K562 (cell line): ENCODE results near the gene KCTD18. TPM values are rescaled to one million over a fixed set of nuclear protein-coding genes. Genes with fewer than 3 reads are reported as not detected.

Experiments
- ATAC-seq: fragments of 200-7000 bp; cut with Tn5 transposase; 3 replicates; pipeline ENCODE4 v1.9.1; 2020; ENCODE audit warnings: moderate library complexity
- BruUV-seq: library from RNA; stranded (reverse); fragments of 400-500 nt; replicated peaks from 2 replicates; lab custom pipeline; 2021; lab: Mats Ljungman, UMichigan
- CTCF ChIA-PET: fragments of 300-600 bp; formaldehyde crosslinking; extraction: SDS; loops from one replicate; lab custom pipeline; 2021; ENCODE audit warnings: low intra/inter-chr PET ratio; lab: Yijun Ruan, JAX
- POLR2A ChIA-PET: fragments of 300-600, 350-650 bp; sonication (Branson Sonifier 250); formaldehyde crosslinking; extraction: SDS; loops from one replicate; lab custom pipeline; 2021; ENCODE audit warnings: antibody characterized with exemption, inconsistent platforms; lab: Yijun Ruan, JAX
- DNase-seq, 4 experiments: peaks; one replicate each; pipeline versions ENCODE4 v3.0.0 to v3.0.0-alpha.2; 2011 to 2018; ENCODE audit warnings: low spot score in 3 of 4, mixed read lengths in 3 of 4; ENCODE audit errors: extremely low read depth in 1 of 4
- FAIRE-seq: peaks from 2 replicates; lab custom pipeline; 2011; peaks lifted over from hg19 to GRCh38; lab: Jason Lieb, UNC
- H2AFZ ChIP-seq: 2 replicates; pipeline ENCODE4 v1.6.0; 2011; ENCODE audit warnings: low read depth, low read length, control low read depth, inconsistent platforms
- H3K27ac ChIP-seq: fragments of 200-600 bp; 3 replicates; pipeline ENCODE4 v1.8.0; 2011; ENCODE audit warnings: low read depth, mild to moderate bottlenecking, control low read depth, inconsistent platforms, low read length, moderate library complexity, mixed read lengths; ENCODE audit errors: extremely low read depth
- H3K27me3 ChIP-seq, 2 experiments: fragments of 300-600 bp in 1 of 2; 2 replicates in 1 of 2; 3 replicates in 1 of 2; pipeline versions ENCODE4 v1.6.0 to v1.8.0; 2011; ENCODE audit warnings: inconsistent platforms in 2 of 2, low read length in 2 of 2, mild to moderate bottlenecking in 1 of 2, mixed read lengths in 1 of 2, moderate library complexity in 1 of 2; ENCODE audit not compliant: control insufficient read depth in 2 of 2, insufficient read depth in 2 of 2
- H3K36me3 ChIP-seq: fragments of 300-600 bp; 3 replicates; pipeline ENCODE4 v1.8.0; 2011; ENCODE audit warnings: mild to moderate bottlenecking, low read length, inconsistent platforms; ENCODE audit not compliant: control insufficient read depth, insufficient read depth
- H3K4me1 ChIP-seq, 2 experiments: fragments of 200-600 bp in 1 of 2; replicated peaks in 1 of 2; 2 replicates in 1 of 2; 3 replicates in 1 of 2; pipeline versions ENCODE4 v1.5.1 to v1.8.0; 2011; ENCODE audit warnings: inconsistent platforms in 2 of 2, low read length in 2 of 2, mild to moderate bottlenecking in 1 of 2, mixed read lengths in 1 of 2, moderate library complexity in 1 of 2; ENCODE audit not compliant: control insufficient read depth in 2 of 2, insufficient read depth in 2 of 2
- H3K4me2 ChIP-seq: 2 replicates; pipeline ENCODE4 v1.6.1; 2011; ENCODE audit warnings: low read length, control low read depth, inconsistent platforms, mixed read lengths; ENCODE audit not compliant: insufficient read depth
- H3K4me3 ChIP-seq: fragments of 200-600 bp; sonication (generic), shearing (Covaris generic); 2 replicates; pipeline ENCODE4 v1.5.1; 2016; ENCODE audit warnings: control low read depth, inconsistent platforms
- H3K79me2 ChIP-seq: fragments of 200-600 bp; 3 replicates; pipeline ENCODE4 v1.8.0; 2011; ENCODE audit warnings: low read length, inconsistent platforms; ENCODE audit not compliant: control insufficient read depth, insufficient read depth
- H3K9ac ChIP-seq, 2 experiments: 2 replicates each; pipeline versions ENCODE4 v1.6.0 to v1.6.1; 2011; ENCODE audit warnings: low read depth in 2 of 2, low read length in 2 of 2, control low read depth in 1 of 2, inconsistent platforms in 1 of 2, mild to moderate bottlenecking in 1 of 2, mixed read lengths in 1 of 2; ENCODE audit not compliant: insufficient read depth in 1 of 2
- H3K9me1 ChIP-seq: one replicate; pipeline ENCODE4 v1.6.0; 2011; ENCODE audit warnings: inconsistent platforms, mild to moderate bottlenecking, low read length, moderate library complexity; ENCODE audit not compliant: control insufficient read depth, insufficient read depth
- H3K9me3 ChIP-seq: replicated peaks from 2 replicates; pipeline ENCODE4 v1.5.1; 2011; ENCODE audit warnings: low read depth, low read length, inconsistent platforms; ENCODE audit not compliant: control insufficient read depth, insufficient read depth
- H4K20me1 ChIP-seq: replicated peaks from 2 replicates; pipeline ENCODE4 v1.6.1; 2011; ENCODE audit warnings: low read length, inconsistent platforms, mixed read lengths; ENCODE audit not compliant: control insufficient read depth, insufficient read depth
- CREB3 ChIP-seq: fragments of 450-650 bp; conservative IDR thresholded peaks from 2 replicates; pipeline ENCODE4 v1.6.1; 2016; ENCODE audit warnings: missing genetic modification characterization, low read depth, mild to moderate bottlenecking, missing compliant biosample characterization, moderate library complexity
- CXXC5 ChIP-seq: fragments of 250-450 bp; sonication (Bioruptor Pico); IDR thresholded peaks from 2 replicates; pipeline ENCODE4 v1.8.0; 2022; ENCODE audit warnings: inconsistent platforms, mild to moderate bottlenecking, moderate library complexity
- FOXA1 ChIP-seq: fragments of 450-650 bp; IDR thresholded peaks from 2 replicates; pipeline ENCODE4 v1.6.1; 2016; ENCODE audit warnings: mild to moderate bottlenecking, borderline replicate concordance
- FOXP4 ChIP-seq: sonication (generic); formaldehyde crosslinking; IDR thresholded peaks from 2 replicates; pipeline ENCODE4 v1.8.0; 2022; ENCODE audit warnings: mild to moderate bottlenecking, missing genetic modification reagents, borderline replicate concordance
- MTA1 ChIP-seq: fragments of 450-650 bp; IDR thresholded peaks from 2 replicates; pipeline ENCODE4 v1.6.1; 2017; ENCODE audit warnings: borderline replicate concordance
- NCOA2 ChIP-seq, 2 experiments: fragments of 450-650 bp; IDR thresholded peaks; 2 replicates each; pipeline ENCODE4 v1.6.1; 2018; ENCODE audit warnings: mild to moderate bottlenecking in 2 of 2, moderate library complexity in 1 of 2; ENCODE audit not compliant: partially characterized antibody in 2 of 2
- NFE2L1 ChIP-seq: fragments of 450-650 bp; IDR thresholded peaks from 2 replicates; pipeline ENCODE4 v1.6.1; 2016; ENCODE audit warnings: missing genetic modification characterization, low read depth, mild to moderate bottlenecking, missing compliant biosample characterization, moderate library complexity, borderline replicate concordance
- SMARCA5 ChIP-seq: fragments of 450-650 bp; IDR thresholded peaks from 2 replicates; pipeline ENCODE4 v1.6.1; 2016
- SMC3 ChIP-seq: conservative IDR thresholded peaks from 2 replicates; pipeline ENCODE4 v1.6.1; 2011; ENCODE audit warnings: low read depth, low read length, improper control_type of control experiment; ENCODE audit not compliant: insufficient read depth
- SREBF2 ChIP-seq: sonication (generic); formaldehyde crosslinking; IDR thresholded peaks from 2 replicates; pipeline ENCODE4 v1.4.0; 2020; ENCODE audit warnings: mild to moderate bottlenecking, missing genetic modification reagents
- ZBTB7A ChIP-seq: IDR thresholded peaks from 2 replicates; pipeline ENCODE4 v1.6.1; 2011; ENCODE audit warnings: low read depth, mild to moderate bottlenecking, low read length, moderate library complexity, borderline replicate concordance; ENCODE audit not compliant: control insufficient read depth
- ZNF12 ChIP-seq: sonication (generic); formaldehyde crosslinking; IDR thresholded peaks from 2 replicates; pipeline ENCODE4 v1.4.0; 2020; ENCODE audit warnings: mild to moderate bottlenecking, missing genetic modification reagents
- ZNF695 ChIP-seq: fragments of 450-650 bp; formaldehyde crosslinking; IDR thresholded peaks from 2 replicates; pipeline ENCODE4 v1.4.0; 2020; ENCODE audit warnings: mild to moderate bottlenecking, moderate library complexity
- ZNF699 ChIP-seq: fragments of 250-450 bp; sonication (Bioruptor Pico); IDR thresholded peaks from 2 replicates; pipeline ENCODE4 v1.8.0; 2021; ENCODE audit warnings: mild to moderate bottlenecking, moderate library complexity; ENCODE audit not compliant: insufficient replicate concordance
- WGBS: fragments of 100-300 bp; shearing (Covaris generic); methylation state at CpG from one replicate; pipeline ENCODE4 v1.1.6; 2016; ENCODE audit warnings: low coverage, mixed read lengths; ENCODE audit not compliant: insufficient coverage; ENCODE audit errors: missing lambda C conversion rate; 5-methylcytosine and 5-hydroxymethylcytosine counted together
- in situ Hi-C: fragments of 300-500 bp; cut with MboI; formaldehyde crosslinking; loops from 4 replicates; pipeline ENCODE4 v1.15.0; 2018; ENCODE audit warnings: inconsistent platforms, mixed read lengths
- intact Hi-C: fragments of 100-400 bp; cut with micrococcal nuclease; formaldehyde crosslinking; loops from 2 replicates; pipeline ENCODE4 v1.14.2; 2022
- polyA plus RNA-seq, 8 experiments: library from polyadenylated mRNA; depleted of rRNA in 4 of 8; stranded (reverse) in 5 of 8; unstranded in 3 of 8; fragments of >200 nt; fragmentation: Nextera tagmentation in 2 of 8; fragmentation: Illumina TruSeq in 1 of 8; extraction: Ambion mirVana in 2 of 8; extraction: Trizol in 1 of 8; gene quantifications; 2 replicates each; pipeline versions ENCODE4 v1.2.1 to v1.2.3, GENCODE V29; 2011 to 2014; ENCODE audit warnings: inconsistent platforms in 1 of 8, missing spikeins in 1 of 8
- total RNA-seq, 7 experiments: library from RNA; depleted of rRNA in 6 of 7; stranded (reverse); fragments of >200 nt in 6 of 7; fragmentation: Illumina TruSeq in 2 of 7; extraction: Trizol in 2 of 7; gene quantifications; 2 replicates each; pipeline versions ENCODE4 v1.2.1 to v1.2.3, GENCODE V29; 2011 to 2021; ENCODE audit warnings: low replicate concordance in 1 of 7
- TF ChIP-seq, protein P1 (sequence below): fragments of 250-450 bp; sonication (Bioruptor Pico); IDR thresholded peaks from 2 replicates; pipeline ENCODE4 v1.4.0; 2020; ENCODE audit warnings: mild to moderate bottlenecking, moderate library complexity

The KCTD18 gene
- total and polyA plus RNA-seq, 9 of the 15 experiments (the other 6 are each of a cell fraction or from before 2014, with no cell fraction given) = 0.39 to 5.4 (median 3.8) TPM

DNA sequence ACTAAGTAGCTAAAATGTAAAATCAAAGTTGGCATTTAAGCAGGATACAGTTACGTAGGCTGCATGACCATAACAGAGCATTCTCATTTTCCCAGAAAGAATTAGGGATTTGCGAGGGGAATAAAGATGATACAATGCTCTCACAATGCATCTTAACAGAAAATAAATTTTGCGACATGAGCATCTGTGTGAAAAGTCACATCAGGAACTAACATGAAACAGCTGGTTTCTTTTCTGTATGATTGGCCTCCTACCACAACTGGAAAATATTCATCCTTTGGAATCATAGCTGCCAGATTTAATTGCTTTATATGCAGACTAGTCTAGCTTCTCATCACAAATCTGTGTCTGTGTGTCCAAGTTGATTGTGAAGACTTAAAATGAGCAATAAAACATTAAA, 66.0 kb downstream of the KCTD18 start:
- WGBS = 86% methylated on average over 3 of the region's 3 CpGs
- TF ChIP-seq NFE2L1 (tag) (no peak), ZNF12 (CRISPR knock-in tag) (no peak), MTA1 (no peak), SREBF2 (CRISPR knock-in tag) (no peak), CXXC5 (no peak), ZNF699 (CRISPR knock-in tag) (no peak), FOXP4 (CRISPR knock-in tag) (no peak), ZBTB7A (no peak), ZNF695 (CRISPR knock-in tag) (no peak), NCOA2 (IDR thresholded peaks at IDR 0.05; ENCODE audit: partially characterized antibody in 2 of 2) (no peak), CREB3 (tag) (no peak), SMARCA5 (no peak), FOXA1 (no peak), SMC3 (no peak)
- TF ChIP-seq, protein P1, sequence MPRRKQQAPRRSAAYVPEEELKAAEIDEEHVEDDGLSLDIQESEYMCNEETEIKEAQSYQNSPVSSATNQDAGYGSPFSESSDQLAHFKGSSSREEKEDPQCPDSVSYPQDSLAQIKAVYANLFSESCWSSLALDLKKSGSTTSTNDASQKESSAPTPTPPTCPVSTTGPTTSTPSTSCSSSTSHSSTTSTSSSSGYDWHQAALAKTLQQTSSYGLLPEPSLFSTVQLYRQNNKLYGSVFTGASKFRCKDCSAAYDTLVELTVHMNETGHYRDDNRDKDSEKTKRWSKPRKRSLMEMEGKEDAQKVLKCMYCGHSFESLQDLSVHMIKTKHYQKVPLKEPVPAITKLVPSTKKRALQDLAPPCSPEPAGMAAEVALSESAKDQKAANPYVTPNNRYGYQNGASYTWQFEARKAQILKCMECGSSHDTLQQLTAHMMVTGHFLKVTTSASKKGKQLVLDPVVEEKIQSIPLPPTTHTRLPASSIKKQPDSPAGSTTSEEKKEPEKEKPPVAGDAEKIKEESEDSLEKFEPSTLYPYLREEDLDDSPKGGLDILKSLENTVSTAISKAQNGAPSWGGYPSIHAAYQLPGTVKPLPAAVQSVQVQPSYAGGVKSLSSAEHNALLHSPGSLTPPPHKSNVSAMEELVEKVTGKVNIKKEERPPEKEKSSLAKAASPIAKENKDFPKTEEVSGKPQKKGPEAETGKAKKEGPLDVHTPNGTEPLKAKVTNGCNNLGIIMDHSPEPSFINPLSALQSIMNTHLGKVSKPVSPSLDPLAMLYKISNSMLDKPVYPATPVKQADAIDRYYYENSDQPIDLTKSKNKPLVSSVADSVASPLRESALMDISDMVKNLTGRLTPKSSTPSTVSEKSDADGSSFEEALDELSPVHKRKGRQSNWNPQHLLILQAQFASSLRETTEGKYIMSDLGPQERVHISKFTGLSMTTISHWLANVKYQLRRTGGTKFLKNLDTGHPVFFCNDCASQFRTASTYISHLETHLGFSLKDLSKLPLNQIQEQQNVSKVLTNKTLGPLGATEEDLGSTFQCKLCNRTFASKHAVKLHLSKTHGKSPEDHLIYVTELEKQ = no peak
- Histone ChIP-seq H3K4me2 (no peak overlapping the region), H3K9ac (no peak overlapping the region), H2AFZ (no peak overlapping the region), H3K27me3 (no peaks in the 10 kb centered on the region), H3K79me2 (no peaks in the 10 kb centered on the region), H3K27ac (no peak overlapping the region), H3K9me3 (no peaks in the 10 kb centered on the region), H3K36me3 (no peaks in the 10 kb centered on the region), H3K9me1 (no peaks in the 10 kb centered on the region), H3K4me3 (no peak overlapping the region), H3K4me1 (no peaks in the 10 kb centered on the region), H4K20me1 (no peaks in the 10 kb centered on the region)
- ATAC-seq = no peak
- ChIA-PET CTCF (no interaction called here), POLR2A (no interaction called here)
- in situ Hi-C loops (no loop called here), intact Hi-C loops (no loop called here)
- no peak for DNase-seq
- no TSS peak for BruUV-seq
- no peak for FAIRE-seq
